ENCODE results near the gene RPL11. TPM values are rescaled to one million over a fixed set of nuclear protein-coding genes. Genes with fewer than 3 reads are reported as not detected.
"Not testable (repeated sequence)": the region's sequence is repeated elsewhere in the genome, so short reads cannot be mapped to it uniquely, and the experiment has no call there.

Gene RPL11
- total RNA-seq, 1 experiment from 2014 or later: 865 TPM

DNA sequence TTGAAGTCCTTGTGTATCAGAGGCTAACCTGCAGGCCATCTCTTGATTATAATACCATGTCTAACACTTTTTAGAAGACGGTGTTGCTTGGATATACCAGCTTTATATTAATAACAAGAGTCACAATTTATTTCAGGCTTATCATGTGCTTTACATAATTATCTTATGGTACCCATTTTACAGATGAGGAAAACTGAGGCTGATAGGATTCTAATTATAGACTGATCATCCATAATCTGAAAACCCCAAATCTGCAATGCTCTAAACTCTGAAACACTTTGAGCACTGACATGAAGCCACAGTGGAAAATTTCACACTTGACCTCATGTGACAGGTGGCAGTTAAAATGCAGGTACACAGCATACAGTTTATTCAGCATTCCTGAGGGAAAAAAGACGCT is 7.2 kb upstream of the RPL11 start:
- no peak overlapping the region for H3K4me3 ChIP-seq (ENCODE audit: low read depth in 2 of 2, low read length in 2 of 2)
- no peaks in the 10 kb centered on the region for H3K4me1 ChIP-seq (ENCODE audit: control insufficient read depth, insufficient read depth, low read length)
- in situ Hi-C loops (cut with HindIII; ENCODE audit: low pct_unique_long_range_greater_than_20kb, low sequenced_read_pairs): no loop called here
- intact Hi-C loops (cut with micrococcal nuclease; ENCODE audit: unreplicated experiment): no loop called here
- no peak for TF ChIP-seq POLR2AphosphoS5 (IDR thresholded peaks at IDR 0.05; ENCODE audit: low read depth, low read length)
- TF ChIP-seq, protein P1, sequence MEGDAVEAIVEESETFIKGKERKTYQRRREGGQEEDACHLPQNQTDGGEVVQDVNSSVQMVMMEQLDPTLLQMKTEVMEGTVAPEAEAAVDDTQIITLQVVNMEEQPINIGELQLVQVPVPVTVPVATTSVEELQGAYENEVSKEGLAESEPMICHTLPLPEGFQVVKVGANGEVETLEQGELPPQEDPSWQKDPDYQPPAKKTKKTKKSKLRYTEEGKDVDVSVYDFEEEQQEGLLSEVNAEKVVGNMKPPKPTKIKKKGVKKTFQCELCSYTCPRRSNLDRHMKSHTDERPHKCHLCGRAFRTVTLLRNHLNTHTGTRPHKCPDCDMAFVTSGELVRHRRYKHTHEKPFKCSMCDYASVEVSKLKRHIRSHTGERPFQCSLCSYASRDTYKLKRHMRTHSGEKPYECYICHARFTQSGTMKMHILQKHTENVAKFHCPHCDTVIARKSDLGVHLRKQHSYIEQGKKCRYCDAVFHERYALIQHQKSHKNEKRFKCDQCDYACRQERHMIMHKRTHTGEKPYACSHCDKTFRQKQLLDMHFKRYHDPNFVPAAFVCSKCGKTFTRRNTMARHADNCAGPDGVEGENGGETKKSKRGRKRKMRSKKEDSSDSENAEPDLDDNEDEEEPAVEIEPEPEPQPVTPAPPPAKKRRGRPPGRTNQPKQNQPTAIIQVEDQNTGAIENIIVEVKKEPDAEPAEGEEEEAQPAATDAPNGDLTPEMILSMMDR (IDR thresholded peaks at IDR 0.05): no peak
- TF ChIP-seq, protein P2, sequence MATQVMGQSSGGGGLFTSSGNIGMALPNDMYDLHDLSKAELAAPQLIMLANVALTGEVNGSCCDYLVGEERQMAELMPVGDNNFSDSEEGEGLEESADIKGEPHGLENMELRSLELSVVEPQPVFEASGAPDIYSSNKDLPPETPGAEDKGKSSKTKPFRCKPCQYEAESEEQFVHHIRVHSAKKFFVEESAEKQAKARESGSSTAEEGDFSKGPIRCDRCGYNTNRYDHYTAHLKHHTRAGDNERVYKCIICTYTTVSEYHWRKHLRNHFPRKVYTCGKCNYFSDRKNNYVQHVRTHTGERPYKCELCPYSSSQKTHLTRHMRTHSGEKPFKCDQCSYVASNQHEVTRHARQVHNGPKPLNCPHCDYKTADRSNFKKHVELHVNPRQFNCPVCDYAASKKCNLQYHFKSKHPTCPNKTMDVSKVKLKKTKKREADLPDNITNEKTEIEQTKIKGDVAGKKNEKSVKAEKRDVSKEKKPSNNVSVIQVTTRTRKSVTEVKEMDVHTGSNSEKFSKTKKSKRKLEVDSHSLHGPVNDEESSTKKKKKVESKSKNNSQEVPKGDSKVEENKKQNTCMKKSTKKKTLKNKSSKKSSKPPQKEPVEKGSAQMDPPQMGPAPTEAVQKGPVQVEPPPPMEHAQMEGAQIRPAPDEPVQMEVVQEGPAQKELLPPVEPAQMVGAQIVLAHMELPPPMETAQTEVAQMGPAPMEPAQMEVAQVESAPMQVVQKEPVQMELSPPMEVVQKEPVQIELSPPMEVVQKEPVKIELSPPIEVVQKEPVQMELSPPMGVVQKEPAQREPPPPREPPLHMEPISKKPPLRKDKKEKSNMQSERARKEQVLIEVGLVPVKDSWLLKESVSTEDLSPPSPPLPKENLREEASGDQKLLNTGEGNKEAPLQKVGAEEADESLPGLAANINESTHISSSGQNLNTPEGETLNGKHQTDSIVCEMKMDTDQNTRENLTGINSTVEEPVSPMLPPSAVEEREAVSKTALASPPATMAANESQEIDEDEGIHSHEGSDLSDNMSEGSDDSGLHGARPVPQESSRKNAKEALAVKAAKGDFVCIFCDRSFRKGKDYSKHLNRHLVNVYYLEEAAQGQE (IDR thresholded peaks at IDR 0.05; ENCODE audit: insufficient read depth in 1 of 2, low read depth in 2 of 2, low read length in 1 of 2): no peak
- no peak for TF ChIP-seq SIN3A (IDR thresholded peaks at IDR 0.05; ENCODE audit: borderline replicate concordance, insufficient read depth, low read depth, low read length)
- TF ChIP-seq TCF7L2 (IDR thresholded peaks at IDR 0.05; ENCODE audit: low read depth, low read length): no peak
- no peaks in the 10 kb centered on the region; the same call in 1 of the 2 replicates for H3K27me3 ChIP-seq (ENCODE audit: control insufficient read depth, insufficient read depth, low read length)
- no peaks in the 10 kb centered on the region for H3K36me3 ChIP-seq (ENCODE audit: control insufficient read depth, insufficient read depth, low read length)
- DNase-seq (ENCODE audit: low read depth, low spot score) (no peak), ATAC-seq (no peak)
- H3K9me3 ChIP-seq (ENCODE audit: control insufficient read depth, insufficient read depth, low read depth, low read length): no peaks in the 10 kb centered on the region
- no TSS peak for BruUV-seq (replicated peaks)
- no peak overlapping the region for H3K27ac ChIP-seq (ENCODE audit: low read length)
- CTCF ChIA-PET: no interaction called here
- POLR2A ChIA-PET: no interaction called here

DNA sequence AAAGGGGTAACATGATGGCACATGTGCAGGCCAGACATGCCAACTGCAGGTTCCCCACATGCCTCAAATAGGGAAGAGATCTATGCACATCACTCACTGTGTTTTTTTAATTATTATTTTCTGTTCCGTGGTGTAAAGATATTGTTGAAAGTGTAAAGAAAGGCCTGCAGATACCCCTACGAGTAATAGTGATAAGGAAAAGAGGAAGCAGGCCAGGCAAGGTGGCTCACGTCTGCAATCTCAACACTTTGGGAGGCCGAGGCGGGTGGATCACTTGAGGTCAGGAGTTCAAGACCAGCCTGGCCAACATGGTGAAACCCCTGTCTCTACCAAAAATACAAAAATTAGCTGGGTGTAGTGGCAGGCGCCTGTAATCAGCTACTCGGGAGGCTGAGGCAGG is 6.4 kb upstream of the RPL11 start:
- H3K27me3 ChIP-seq (ENCODE audit: control insufficient read depth, insufficient read depth, low read length); BruUV-seq (replicated peaks); intact Hi-C loops (cut with micrococcal nuclease; ENCODE audit: unreplicated experiment); H3K4me1 ChIP-seq (ENCODE audit: control insufficient read depth, insufficient read depth, low read length); CTCF ChIA-PET; POLR2A ChIA-PET; H3K4me3 ChIP-seq (ENCODE audit: low read depth in 2 of 2, low read length in 2 of 2); H3K9me3 ChIP-seq (ENCODE audit: control insufficient read depth, insufficient read depth, low read depth, low read length); DNase-seq (ENCODE audit: low read depth, low spot score); ATAC-seq; H3K36me3 ChIP-seq (ENCODE audit: control insufficient read depth, insufficient read depth, low read length); in situ Hi-C loops (cut with HindIII; ENCODE audit: low pct_unique_long_range_greater_than_20kb, low sequenced_read_pairs); H3K27ac ChIP-seq (ENCODE audit: low read length): not testable (repeated sequence)

DNA sequence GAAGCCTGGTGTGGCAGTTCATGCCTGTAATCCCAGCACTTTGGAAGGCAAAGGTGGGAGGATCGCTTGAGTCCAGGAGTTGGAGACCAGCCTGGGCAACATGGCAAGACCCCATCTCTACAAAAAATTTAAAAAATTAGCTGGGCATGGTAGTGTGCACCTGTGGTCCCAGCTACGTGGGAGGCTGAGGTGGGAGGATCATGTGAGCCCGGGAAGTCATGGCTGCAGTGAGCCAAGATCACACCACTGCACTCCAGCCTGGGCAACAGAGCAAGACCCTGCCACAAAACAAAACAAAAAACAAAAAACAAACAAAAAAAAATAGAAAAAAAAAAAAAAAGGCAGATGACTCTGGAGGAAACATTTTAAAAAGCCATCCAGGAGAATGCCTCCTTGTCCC is 3.9 kb upstream of the RPL11 start:
- DNase-seq (ENCODE audit: low read depth, low spot score); H3K27me3 ChIP-seq (ENCODE audit: control insufficient read depth, insufficient read depth, low read length); H3K4me3 ChIP-seq (ENCODE audit: low read depth in 2 of 2, low read length in 2 of 2); CTCF ChIA-PET; H3K9me3 ChIP-seq (ENCODE audit: control insufficient read depth, insufficient read depth, low read depth, low read length); H3K4me1 ChIP-seq (ENCODE audit: control insufficient read depth, insufficient read depth, low read length); in situ Hi-C loops (cut with HindIII; ENCODE audit: low pct_unique_long_range_greater_than_20kb, low sequenced_read_pairs); H3K36me3 ChIP-seq (ENCODE audit: control insufficient read depth, insufficient read depth, low read length); intact Hi-C loops (cut with micrococcal nuclease; ENCODE audit: unreplicated experiment); BruUV-seq (replicated peaks); ATAC-seq; H3K27ac ChIP-seq (ENCODE audit: low read length): not testable (repeated sequence)
- POLR2A ChIA-PET: interaction anchor here (0.6 to 1.0 kb wide), 2 partner anchors 30 to 220 kb away, joined by 4 to 8 read pairs; no protein-coding TSS in a partner anchor

DNA sequence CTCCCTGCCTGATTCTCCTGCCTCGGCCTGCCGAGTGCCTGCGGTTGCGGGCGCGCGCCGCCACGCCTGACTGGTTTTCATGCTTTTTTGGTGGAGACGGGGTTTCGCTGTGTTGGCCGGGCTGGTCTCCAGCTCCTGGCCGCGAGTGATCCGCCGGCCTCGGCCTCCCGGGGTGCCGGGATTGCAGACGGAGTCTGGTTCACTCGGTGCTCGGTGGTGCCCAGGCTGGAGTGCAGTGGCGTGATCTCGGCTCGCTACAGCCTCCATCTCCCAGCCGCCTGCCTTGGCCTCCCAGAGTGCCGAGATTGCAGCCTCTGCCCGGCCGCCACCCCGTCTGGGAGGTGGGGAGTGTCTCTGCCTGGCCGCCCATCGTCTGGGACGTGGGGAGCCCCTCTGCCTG is 3.3 kb upstream of the RPL11 start:
- CTCF ChIA-PET: not testable (repeated sequence)

More for the DNA sequence above, 3.3 kb upstream of the RPL11 start:
- H3K4me3 ChIP-seq (ENCODE audit: low read depth in 2 of 2, low read length in 2 of 2); BruUV-seq (replicated peaks); DNase-seq (ENCODE audit: low read depth, low spot score); H3K27ac ChIP-seq (ENCODE audit: low read length); H3K9me3 ChIP-seq (ENCODE audit: control insufficient read depth, insufficient read depth, low read depth, low read length); ATAC-seq; H3K27me3 ChIP-seq (ENCODE audit: control insufficient read depth, insufficient read depth, low read length); intact Hi-C loops (cut with micrococcal nuclease; ENCODE audit: unreplicated experiment); in situ Hi-C loops (cut with HindIII; ENCODE audit: low pct_unique_long_range_greater_than_20kb, low sequenced_read_pairs); H3K4me1 ChIP-seq (ENCODE audit: control insufficient read depth, insufficient read depth, low read length): not testable (repeated sequence)
- H3K36me3 ChIP-seq (ENCODE audit: control insufficient read depth, insufficient read depth, low read length): peaks cover 12% of the 10 kb centered on the region
- POLR2A ChIA-PET: interaction anchor here (0.6 kb wide), 1 partner anchor 219 kb away, joined by 8 read pairs; no protein-coding TSS in a partner anchor
